GM19372 (cell line): ENCODE data around the gene SETD3.

Source experiments
- ATAC-seq: cut with Tn5 transposase; IDR thresholded peaks from one replicate; pipeline ENCODE4 v1.9.1; 2021; ENCODE audit warnings: mild to moderate bottlenecking, low read depth, moderate library complexity; ENCODE audit not compliant: unreplicated experiment

SETD3 gene

DNA sequence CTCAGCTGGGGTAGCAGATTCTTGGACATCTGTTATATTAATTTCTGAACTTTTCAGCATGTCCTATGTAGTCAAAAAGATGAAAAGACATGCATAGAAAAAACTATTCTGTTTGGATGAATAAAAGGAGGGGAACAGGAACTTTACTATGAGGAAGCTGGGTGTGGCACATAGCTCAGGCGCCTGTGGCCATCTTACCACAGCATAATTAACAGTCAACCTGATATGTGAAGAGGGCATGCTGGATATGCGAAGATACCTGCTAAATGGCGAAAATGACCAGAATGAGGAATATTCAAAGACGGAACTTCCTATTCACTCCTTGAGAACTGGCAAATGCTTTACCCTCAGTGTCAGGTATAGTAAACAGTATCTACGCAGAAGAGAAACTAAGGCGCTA is 18.4 kb downstream of the SETD3 start:
- ATAC-seq: no peak

DNA sequence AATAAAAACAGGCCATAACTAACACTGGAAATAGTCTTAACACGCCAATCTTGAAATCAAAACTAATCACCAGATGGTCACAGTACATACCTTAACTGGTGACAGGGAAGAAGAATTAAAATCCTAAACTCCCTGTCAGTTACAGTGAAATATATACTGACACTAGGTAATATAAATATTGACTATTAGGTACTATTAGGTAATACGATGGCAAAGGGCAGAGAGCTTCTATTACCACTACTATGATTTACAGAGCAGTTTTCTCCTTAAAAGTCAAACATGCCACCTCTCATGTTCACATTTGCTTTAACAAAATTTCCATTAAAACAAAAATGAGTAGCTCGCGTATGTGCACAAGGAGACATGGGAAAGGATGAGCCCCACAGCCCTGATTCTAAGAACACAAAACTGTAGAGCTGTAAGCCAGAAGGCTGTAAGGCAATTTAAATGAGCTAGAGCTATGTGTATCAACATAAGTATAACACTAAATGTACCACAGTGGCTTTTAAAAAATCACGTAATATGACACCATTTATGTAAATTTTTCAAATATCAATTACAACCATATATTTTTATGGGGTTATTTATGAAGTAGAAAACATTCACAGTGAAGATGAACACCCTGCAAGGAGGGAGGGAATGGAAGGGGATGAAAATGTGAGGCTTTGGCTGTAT is 19.1 kb downstream of the SETD3 start:
- ATAC-seq: no peak

DNA sequence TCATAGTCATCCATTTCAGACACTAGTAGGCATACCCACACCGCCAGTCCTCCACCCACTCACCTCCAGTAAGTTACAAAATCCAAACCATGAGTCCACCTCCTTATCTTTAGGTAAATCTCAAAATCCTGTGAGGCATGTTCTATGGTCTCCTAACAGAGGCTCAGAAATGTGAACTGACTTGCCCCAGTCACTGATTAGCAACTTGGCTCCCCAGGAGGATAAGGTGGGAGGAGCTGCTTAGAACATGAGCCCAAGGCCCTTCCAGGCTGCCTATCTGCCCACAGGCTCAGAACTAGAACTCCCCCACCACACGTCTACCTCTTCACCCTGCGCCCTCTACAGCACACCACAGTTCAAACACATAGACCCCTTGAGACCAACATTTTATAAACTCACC is 19.9 kb downstream of the SETD3 start:
- ATAC-seq: no peak

DNA sequence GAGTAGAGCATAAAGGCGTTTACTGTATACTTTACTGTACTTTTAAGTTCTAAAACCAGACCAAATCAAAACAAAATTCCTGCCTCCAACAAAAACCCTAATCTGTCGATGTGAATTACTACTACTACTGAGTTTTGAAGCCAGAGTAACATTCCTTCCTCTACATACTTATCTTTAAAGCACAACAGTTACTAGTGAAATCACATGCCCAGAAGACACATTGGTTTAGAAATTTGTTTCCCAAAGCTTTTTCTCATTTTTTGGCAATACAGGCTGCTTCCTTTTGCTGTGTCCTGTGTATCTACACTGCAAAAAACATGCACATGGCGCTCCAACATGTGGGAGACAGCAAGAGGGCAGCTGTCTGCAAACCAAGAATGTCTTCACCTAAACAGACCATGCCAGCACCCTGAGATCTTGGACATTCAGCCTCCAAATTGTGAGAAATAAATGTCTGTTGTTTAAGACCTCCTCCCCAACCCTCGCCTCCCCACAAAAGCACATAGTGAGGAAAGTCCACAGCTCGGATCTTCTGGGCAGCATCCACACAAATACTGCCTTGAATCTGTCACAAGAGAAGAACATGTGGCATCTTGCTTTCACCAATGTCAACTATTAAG is 21.1 kb downstream of the SETD3 start:
- no peak for ATAC-seq

DNA sequence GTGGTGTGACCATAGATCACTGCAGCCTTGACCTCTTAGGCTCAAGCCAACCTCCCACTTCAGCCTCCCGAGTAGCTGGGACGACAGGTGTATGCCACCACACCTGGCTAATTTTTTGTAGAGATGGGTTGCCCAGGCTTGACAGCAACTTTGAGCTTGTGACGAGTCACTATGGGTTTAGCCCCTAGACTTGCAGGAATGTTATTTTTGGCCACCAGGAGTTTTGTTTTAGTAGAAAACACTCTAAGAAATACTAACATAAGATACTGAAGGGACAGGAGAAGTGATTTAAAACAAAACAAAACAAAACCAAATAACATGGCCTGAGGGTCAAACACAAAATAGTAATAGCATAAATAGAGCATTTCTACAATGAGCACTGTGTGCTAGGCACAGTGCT is 26.4 kb downstream of the SETD3 start:
- ATAC-seq: no peak

DNA sequence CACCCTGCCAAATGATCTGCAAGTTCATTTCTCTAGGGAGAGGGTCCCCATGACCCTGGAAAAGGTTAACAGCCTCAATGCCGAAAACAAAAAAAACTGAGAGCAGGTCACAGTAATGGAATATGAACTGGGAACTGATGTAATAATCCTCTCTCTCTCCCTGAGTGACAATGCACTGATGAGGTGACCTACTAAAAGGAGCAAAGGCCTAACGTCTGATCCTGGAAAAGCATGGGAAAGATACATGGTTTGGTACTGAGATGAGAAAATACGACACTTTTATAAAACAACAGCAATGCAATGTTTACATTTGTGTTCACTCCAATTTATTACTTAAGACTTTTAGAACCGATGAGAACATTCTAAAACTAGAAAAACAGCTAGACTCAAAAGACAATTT is 27.7 kb downstream of the SETD3 start:
- ATAC-seq: no peak

DNA sequence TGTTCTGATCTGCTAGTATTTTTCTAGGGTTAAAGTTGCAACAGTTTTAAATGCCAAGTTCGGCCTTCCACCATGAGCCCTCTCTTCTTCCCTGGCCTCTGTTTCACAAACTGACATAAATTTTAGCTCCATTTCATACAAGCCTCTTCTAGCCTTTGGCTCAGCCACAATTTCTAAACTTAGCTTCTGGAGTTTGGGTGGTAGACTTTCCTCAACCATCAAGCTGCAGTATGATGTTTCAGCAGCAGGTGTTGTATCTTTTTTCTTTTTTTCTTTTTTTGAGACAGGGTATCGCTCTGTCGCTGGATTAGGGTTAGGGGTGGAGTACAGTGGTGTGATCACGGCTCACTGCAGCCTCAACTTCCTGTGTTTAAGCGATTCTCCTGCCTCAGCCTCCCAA is 29.4 kb downstream of the SETD3 start:
- ATAC-seq: no peak

DNA sequence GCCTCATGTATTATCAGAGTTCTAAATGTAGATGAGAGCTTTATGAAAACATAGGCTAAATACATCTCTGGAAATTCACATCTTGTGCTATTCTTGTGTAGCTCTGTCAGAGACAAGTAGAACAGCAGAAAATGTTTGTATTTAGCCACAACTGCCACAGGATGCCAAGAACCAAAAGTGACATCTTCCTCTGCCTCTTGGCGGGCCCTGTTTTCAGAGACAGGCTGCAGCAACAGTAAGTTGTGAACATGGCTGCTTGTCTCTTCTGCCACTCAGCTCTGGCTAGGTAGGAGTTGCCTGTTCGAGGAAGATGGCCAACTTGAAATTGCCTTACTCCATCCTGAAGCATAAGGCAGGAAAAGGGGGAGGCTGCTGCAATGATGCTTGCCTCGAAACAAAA is 30.4 kb downstream of the SETD3 start:
- ATAC-seq: no peak

DNA sequence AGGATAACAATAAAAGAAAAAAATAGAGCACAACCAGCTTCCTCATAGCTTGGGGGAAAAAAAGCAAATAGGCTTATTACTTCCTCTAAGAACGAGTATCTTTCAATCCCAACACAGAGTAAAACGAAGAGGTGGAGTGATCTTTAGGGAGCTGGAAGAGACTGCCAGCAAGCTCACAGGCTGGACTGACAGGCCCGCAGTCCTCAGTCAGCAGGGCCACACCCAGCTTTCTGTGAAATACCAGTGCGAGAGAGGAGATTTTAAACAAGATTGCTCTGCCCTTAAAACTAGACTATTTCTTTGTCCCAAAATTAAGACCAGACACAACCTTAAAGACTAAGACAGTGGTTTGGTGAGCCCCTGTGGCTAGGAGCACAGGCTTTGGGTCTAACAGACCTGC is 32.9 kb downstream of the SETD3 start:
- ATAC-seq: no peak

DNA sequence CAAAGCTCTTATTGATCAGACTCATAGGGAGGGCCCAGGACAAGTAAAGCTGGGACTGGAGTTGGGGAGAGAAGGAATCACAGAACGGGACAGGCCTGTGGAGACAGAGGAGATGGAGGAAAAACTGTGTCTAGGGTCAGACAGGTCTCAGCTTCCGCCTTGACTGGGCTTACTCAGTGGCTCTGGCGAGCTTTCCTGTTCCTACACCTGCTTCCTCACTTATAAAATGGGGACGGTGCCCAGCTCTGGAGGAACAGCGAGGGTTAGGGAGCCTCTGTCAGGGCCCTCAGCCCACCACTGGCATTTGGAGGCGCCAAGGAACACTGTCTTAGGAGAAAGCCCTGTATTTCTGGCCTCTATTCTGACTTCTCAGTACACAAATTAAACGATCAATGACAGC is 34.7 kb downstream of the SETD3 start:
- no peak for ATAC-seq

DNA sequence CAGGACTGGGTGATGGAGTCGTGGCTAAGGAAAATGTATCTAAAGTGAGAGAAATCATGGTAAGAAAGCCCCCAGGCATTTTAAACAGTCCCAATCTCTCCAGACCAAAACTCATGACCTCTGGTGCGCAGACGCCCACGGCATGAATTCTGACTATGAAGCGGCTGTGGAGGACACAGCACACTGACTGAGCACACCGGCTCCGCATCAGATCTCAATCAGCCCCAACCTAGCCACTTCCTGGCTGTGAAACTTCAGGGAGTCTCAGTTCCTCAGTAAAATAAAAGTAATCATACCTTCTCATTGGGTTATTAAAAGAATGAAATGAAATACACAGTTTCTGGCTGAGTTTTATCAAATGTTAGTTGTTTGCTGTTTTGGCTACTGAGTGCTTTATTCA is 38.7 kb downstream of the SETD3 start:
- ATAC-seq: no peak

DNA sequence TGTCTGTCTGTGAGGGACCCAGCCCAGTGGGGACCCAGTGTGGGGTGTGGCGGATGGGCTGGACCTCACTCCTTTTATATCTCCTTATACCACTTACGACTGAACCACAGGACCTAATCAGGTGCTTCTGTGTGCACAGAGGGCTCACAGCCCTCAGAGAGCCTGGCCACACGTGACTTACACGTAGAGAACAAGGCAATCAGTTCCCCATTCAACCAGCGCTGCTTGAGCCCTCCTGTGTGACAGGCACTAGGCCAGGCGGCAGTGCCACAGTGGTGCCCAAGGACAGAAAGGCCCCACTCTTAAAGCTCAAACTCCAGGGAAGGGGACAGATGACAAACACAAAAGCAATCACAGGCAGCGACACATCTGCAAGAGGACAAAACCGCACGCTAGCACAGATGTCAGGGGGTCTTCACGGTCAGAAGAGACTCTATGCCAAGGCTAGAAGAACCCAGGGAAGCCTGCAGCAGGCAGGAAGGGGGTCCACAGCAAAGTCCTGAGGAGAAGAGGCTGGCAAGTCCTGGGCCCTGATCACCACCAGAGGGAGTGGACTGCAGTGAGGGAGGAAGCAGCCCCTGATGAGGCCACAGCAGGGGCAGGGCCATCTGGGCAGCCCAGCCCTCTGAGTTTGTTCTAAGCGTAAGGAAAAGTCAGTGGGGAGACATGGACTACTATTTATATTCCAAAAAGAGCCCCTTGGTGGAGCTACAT is 39.3 kb downstream of the SETD3 start:
- ATAC-seq: no peak

DNA sequence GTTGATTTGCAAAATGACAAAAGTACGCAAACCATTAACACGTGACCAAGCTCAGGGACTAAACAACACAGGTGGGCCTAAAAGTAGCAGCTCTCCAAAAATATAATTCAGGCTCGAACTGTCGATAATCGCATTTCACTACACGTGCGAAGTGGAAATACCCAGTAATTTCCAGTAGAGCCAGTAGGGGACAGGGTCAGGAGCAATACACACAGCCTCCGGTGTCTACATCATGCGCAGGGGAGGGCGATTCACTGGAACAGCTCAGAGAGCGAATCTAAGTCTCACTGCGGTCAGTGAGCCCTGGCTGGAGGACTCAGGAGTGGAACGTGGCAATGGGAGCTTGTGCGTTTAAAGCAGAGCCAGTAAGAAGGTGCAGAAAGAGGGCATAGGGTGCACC is 40.4 kb downstream of the SETD3 start:
- ATAC-seq: no peak

DNA sequence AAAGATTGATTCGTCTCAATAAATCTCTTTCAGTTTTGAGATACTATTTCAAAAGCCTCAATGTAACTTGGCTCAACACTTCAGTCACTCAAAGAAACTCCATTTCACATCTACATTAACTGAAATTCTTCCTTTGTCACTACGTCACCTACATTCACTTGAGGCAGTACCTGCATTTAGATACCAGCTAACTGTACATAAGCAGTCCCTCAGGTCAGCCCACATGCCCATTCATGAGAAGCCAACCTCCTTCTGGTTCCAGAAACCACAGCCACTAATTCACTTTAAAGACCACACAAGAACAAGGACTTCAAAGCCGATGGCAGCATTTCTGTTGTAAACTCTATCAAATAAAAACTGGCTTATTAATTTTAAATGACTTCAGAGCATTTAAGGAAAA is 43.0 kb downstream of the SETD3 start:
- ATAC-seq: no peak

DNA sequence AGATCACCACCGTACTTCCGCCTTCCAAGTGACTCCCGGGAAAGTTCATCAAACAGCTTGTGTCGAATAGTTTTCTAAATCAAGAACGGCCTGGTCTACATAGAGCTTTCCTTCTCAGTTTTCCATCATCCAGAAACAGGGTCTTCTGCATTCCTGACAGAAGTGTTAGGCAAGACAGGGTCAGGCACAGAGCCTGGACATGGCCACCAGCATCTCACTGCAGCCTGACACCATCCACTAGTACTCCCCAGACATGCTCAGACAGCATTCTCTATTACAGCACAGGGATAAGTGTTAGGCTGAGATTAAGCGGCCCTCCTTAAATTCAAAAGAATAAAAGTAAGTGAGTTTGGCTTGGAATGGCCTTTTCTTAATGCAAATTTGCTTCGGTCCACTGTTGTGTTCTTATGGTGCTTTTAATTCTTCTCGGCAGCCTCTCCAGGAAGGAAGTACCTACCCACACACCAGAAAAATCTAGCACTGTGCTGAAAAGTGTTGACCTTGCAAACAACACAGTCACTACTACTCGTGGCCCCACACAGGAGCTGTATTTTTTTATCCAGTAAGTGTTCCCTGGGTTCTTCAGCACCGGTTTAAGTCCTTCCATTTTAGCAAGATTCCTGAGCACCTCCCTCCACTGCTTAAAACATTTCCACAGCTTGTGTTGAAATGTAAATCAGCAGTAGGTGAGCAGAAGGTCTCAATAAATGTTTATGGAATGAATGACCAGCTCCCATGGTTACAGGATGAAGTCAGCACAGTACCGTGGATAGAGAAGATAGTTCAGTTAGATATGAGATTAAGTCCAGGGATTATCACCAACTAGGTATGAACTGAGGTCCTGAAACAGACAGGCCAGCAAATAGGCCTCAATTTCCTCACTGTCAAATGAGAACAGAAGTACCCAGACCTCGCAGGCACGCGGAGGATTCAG is 44.1 kb downstream of the SETD3 start:
- ATAC-seq: no peak

DNA sequence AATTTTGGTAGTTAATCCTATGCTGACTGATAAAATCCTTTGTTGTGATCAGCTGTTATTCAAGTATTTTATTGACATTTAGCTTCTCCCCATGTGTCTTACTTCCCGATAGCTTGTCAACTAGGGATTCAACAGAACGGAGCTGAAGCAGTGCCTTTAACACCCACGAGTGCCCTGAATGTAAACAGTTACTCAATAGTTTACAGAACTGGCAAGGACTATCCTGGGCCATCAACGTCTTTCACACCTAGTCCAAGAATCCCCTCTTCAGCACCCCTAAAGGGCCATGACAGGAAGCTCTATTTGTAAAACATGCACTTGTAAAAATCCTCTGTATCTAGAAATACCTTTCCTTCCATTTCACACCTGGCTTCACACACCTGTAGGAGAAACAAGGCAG is 45.3 kb downstream of the SETD3 start:
- ATAC-seq: no peak

DNA sequence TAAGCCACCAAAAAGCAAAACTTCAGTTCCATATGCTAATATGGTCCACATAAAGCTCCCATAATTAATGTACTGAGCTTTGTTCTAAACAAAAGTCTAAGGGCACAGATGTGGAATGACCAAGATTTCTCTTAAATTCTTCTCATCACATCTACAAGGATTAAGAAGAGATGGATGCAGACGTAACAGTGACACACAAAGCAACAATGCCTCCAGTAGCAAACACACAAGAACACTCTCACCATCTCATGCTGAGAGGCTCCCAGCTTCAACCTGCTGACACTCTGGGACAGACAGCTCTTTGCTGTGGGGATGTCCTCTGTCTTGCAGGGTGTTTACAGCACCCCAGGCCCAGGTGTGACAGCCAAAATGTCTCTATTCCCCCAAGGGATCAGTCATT is 48.2 kb downstream of the SETD3 start:
- no peak for ATAC-seq

DNA sequence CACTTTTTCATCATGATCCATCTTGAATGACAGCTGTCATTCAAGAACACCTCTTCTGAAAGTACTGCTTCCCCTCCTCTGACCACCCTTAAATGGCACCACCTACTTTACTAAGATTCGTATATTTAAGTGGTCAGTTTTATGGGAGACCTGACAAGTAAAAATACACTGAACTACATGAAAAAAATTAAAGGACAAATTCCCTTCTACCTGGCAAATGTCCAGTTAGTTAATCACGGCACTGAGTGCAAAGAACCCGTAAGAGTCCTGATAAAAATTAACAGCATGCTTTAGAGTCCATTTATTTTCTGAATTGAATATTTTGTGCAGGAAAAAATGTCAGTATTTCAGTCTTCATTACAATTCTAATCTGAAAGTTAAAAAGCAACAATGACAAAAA is 48.7 kb downstream of the SETD3 start:
- no peak for ATAC-seq

DNA sequence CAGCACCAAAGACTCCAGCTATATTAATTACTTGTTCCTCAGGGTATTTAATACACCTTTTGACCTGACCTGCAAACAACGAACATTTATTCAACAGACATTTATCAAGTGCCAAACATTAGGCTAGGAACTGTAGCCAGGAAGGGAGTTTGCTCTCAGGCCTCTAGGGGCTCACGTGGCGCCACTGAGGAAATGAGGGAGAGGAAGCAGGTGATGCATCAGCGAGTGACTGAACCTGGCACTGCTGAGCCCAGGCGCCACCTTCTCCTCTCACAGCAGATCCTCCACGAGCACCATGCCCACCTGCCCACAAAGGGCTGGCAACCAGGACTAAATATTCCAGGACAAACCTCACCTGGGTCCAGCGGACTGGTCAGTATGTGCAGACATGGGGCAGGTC is 50.2 kb downstream of the SETD3 start:
- peak; percentile 68 for ATAC-seq

DNA sequence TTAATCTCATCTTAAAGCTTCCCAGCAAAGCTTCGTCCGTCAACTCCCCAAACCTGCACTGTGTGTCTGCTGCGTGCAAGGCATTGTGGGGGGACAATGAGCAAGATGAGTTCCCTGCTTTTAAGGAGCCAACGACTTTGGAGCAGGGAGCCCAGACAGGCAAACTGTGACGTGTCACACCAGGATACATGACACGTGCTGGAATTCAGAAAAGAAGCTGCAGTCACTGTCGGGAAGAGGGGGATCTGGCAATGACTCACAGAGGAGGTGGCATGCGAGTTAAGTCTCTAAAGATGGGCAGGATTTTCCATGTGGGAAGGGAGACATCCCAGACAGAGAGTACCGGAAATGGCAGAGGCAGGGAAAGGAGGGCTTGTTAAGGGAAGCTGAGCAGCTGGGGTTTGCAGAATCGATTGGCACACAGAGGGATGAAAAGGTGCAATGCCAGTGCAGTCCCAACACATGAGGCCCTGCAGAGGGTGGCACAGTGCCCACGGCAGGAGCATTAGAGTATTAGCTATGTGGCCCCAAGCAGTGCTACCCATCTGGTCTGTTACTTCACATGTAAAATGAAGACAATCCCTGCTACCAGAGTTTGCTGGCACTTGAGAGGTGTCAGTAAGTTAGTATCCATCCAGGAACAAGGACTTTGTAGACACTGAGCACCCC is 52.9 kb downstream of the SETD3 start:
- no peak for ATAC-seq
